Suprapubic skin (tissue), 4 donors: ENCODE results near the gene SCFD2. TPM values are rescaled to one million over a fixed set of nuclear protein-coding genes. Genes with fewer than 3 reads are reported as not detected.

ENCODE experiments used
- DNase-seq, 2 donors: peaks; one replicate each; pipeline ENCODE4 v3.0.0-alpha.2; 2019; ENCODE audit warnings: low spot score in 2 of 2
- H3K27ac ChIP-seq: fragments of 200-600 bp; sonication (generic); one replicate; pipeline ENCODE4 v1.5.1; 2019
- H3K27me3 ChIP-seq: fragments of 200-600 bp; sonication (generic); one replicate; pipeline ENCODE4 v1.5.1; 2019
- H3K36me3 ChIP-seq: fragments of 200-600 bp; sonication (generic); one replicate; pipeline ENCODE4 v1.5.1; 2019
- H3K4me1 ChIP-seq: fragments of 200-600 bp; sonication (generic); one replicate; pipeline ENCODE4 v1.5.1; 2019
- H3K4me3 ChIP-seq: fragments of 200-600 bp; sonication (generic); one replicate; pipeline ENCODE4 v1.5.1; 2019; ENCODE audit warnings: mild to moderate bottlenecking
- H3K9me3 ChIP-seq: fragments of 200-600 bp; sonication (generic); one replicate; pipeline ENCODE4 v1.5.1; 2019
- EP300 ChIP-seq: sonication (generic); formaldehyde crosslinking; IDR thresholded peaks from one replicate; pipeline ENCODE4 v1.6.1; 2017; ENCODE audit warnings: antibody characterized with exemption
- POLR2A ChIP-seq, 2 donors: fragments of 450-650 bp; IDR thresholded peaks; one replicate each; pipeline ENCODE4 v1.6.1; 2017; ENCODE audit warnings: antibody characterized with exemption in 2 of 2, mild to moderate bottlenecking in 2 of 2, moderate library complexity in 2 of 2
- POLR2AphosphoS5 ChIP-seq, 3 donors: sonication (generic); formaldehyde crosslinking; IDR thresholded peaks; one replicate each; pipeline ENCODE4 v1.6.1; 2017; ENCODE audit warnings: antibody characterized with exemption in 3 of 3
- WGBS: methylation state at CpG from one replicate; pipeline ENCODE4 v1.1.5; 2018; 5-methylcytosine and 5-hydroxymethylcytosine counted together
- total RNA-seq, 4 donors: library from RNA; depleted of rRNA; stranded (reverse); fragments of >200 nt; gene quantifications; one replicate each; pipeline ENCODE4 v1.1.0, GENCODE V29; 2016
- TF ChIP-seq, protein P1 (sequence below), 2 donors: fragments of 200-600 bp in 1 of 2; fragments of 450-650 bp in 1 of 2; sonication (generic) in 1 of 2; IDR thresholded peaks; one replicate each; pipeline ENCODE4 v1.5.1; 2016 to 2019; ENCODE audit warnings: antibody characterized with exemption in 2 of 2, mild to moderate bottlenecking in 1 of 2, moderate library complexity in 1 of 2

Gene SCFD2
- total RNA-seq, 4 donors from 2014 or later: 25.5 to 39.5 (median 31.9) TPM

DNA sequence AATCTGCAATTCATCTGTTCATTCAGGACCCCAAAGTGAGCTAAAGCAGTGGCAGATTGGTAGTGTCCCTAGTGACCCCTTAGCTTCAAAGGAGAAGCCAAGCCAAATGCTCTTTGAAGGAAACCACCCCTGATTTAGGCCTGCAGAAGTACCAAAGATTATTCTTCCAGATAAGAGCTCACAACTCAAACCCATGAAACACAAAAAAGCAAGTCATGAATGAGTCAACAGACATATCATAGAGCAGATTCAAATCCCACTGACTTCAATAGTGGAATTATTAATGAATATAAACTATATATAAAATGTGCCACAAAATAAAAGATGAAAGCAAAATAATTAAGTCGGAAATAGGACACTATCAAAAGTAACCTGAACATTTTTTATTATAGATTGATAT lies 197.6 kb downstream of the SCFD2 start:
- no peaks in the 10 kb centered on the region for H3K36me3 ChIP-seq
- TF ChIP-seq, protein P1, sequence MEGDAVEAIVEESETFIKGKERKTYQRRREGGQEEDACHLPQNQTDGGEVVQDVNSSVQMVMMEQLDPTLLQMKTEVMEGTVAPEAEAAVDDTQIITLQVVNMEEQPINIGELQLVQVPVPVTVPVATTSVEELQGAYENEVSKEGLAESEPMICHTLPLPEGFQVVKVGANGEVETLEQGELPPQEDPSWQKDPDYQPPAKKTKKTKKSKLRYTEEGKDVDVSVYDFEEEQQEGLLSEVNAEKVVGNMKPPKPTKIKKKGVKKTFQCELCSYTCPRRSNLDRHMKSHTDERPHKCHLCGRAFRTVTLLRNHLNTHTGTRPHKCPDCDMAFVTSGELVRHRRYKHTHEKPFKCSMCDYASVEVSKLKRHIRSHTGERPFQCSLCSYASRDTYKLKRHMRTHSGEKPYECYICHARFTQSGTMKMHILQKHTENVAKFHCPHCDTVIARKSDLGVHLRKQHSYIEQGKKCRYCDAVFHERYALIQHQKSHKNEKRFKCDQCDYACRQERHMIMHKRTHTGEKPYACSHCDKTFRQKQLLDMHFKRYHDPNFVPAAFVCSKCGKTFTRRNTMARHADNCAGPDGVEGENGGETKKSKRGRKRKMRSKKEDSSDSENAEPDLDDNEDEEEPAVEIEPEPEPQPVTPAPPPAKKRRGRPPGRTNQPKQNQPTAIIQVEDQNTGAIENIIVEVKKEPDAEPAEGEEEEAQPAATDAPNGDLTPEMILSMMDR (IDR thresholded peaks at IDR 0.05): no peak
- TF ChIP-seq EP300 (no peak), POLR2AphosphoS5 (IDR thresholded peaks at IDR 0.05) (no peak), POLR2A (IDR thresholded peaks at IDR 0.05) (no peak)
- H3K9me3 ChIP-seq: no peaks in the 10 kb centered on the region
- H3K4me1 ChIP-seq: no peaks in the 10 kb centered on the region
- H3K27ac ChIP-seq: no peak overlapping the region
- H3K27me3 ChIP-seq: no peaks in the 10 kb centered on the region
- DNase-seq: no peak
- no peak overlapping the region for H3K4me3 ChIP-seq
- 96% methylated on average over 1 of the region's 1 CpG for WGBS

- no peaks in the 10 kb centered on the region for H3K9me3 ChIP-seq
- no peak overlapping the region for H3K4me3 ChIP-seq
- no peak for DNase-seq
- H3K36me3 ChIP-seq: no peaks in the 10 kb centered on the region
- H3K4me1 ChIP-seq: peaks cover 3% of the 10 kb centered on the region
- H3K27ac ChIP-seq: no peak overlapping the region
- TF ChIP-seq EP300 (no peak), POLR2A (IDR thresholded peaks at IDR 0.05) (no peak), POLR2AphosphoS5 (IDR thresholded peaks at IDR 0.05) (no peak)
- TF ChIP-seq, protein P1 (IDR thresholded peaks at IDR 0.05): no peak
- H3K27me3 ChIP-seq: no peaks in the 10 kb centered on the region
- 46% methylated on average over 2 of the region's 2 CpGs for WGBS
Measured at GRCh38 chr4:53162969-53163368, 202.9 kb downstream of the SCFD2 start.

- H3K4me3 ChIP-seq: no peak overlapping the region
- no peaks in the 10 kb centered on the region for H3K9me3 ChIP-seq
- no peak overlapping the region for H3K27ac ChIP-seq
- WGBS: 58% methylated on average over 1 of the region's 1 CpG
- TF ChIP-seq POLR2A (IDR thresholded peaks at IDR 0.05) (no peak), POLR2AphosphoS5 (IDR thresholded peaks at IDR 0.05) (no peak), EP300 (no peak)
- TF ChIP-seq, protein P1 (IDR thresholded peaks at IDR 0.05): no peak
- H3K36me3 ChIP-seq: no peaks in the 10 kb centered on the region
- no peaks in the 10 kb centered on the region for H3K27me3 ChIP-seq
- peaks cover 3% of the 10 kb centered on the region for H3K4me1 ChIP-seq
- no peak for DNase-seq
Measured at GRCh38 chr4:53161787-53162433, 204.0 kb downstream of the SCFD2 start.

DNA sequence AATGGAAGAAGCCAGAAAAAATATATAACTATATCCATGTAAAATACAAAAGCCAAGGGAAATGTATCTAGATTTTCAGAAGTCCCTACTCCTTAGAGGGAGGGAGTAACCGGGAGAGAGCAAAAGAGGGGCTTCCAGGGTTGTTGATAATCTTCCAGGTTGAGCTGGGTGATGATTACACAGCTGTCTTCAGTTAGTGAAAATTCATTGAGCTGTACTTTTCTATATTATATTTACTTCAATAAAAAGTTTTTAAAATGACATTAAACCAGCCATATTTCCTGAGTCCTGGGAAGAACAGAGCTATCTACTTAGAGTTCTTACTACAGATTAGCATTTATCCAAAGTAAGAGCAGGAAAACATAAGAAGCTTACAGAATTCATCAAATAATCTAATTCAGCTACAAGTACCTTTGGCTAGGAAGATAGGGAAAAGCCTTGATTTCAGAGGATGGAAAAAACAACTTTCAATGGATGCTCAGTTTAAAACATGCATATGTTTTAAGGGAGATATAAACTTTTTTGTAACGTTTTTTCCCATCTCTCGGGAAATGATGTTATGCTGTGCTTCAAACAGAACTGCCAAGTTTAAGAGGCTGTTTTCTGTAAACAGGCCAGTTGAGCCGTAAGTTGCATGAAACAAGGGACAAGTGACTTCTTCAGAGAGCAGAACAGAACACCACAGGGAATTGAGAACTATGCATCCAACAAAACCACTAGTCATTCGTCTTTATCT lies 204.6 kb downstream of the SCFD2 start:
- Histone ChIP-seq H3K27ac (no peak overlapping the region), H3K27me3 (no peaks in the 10 kb centered on the region), H3K36me3 (no peaks in the 10 kb centered on the region), H3K4me1 (peaks cover 3% of the 10 kb centered on the region), H3K4me3 (no peak overlapping the region), H3K9me3 (no peaks in the 10 kb centered on the region)
- DNase-seq: no peak
- 60% methylated on average over 5 of the region's 5 CpGs for WGBS
- no peak for TF ChIP-seq POLR2A (IDR thresholded peaks at IDR 0.05)
- TF ChIP-seq EP300: no peak
- TF ChIP-seq POLR2AphosphoS5 (IDR thresholded peaks at IDR 0.05): no peak
- TF ChIP-seq, protein P1 (IDR thresholded peaks at IDR 0.05): no peak

DNA sequence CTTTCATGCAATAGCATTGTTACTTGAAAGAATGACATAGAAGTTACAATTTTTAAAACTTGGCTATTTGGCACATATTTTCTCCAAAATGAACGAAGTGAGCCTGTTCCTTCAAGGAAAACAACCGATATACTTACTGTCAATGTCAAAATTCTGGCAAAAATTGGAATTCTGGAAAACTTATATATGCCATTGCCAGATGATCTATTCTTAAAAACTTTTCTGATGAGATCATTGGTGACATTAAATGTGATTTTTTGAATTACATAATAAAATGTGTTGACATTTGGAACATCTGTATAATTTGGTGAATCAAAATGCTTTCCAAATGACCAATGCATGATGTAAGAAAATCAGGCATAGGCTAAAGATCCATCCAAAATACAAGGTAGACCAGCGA lies 209.0 kb downstream of the SCFD2 start:
- TF ChIP-seq EP300 (no peak), POLR2A (IDR thresholded peaks at IDR 0.05) (no peak), POLR2AphosphoS5 (IDR thresholded peaks at IDR 0.05) (no peak)
- TF ChIP-seq, protein P1 (IDR thresholded peaks at IDR 0.05): no peak
- WGBS: 71% methylated on average over 3 of the region's 3 CpGs
- Histone ChIP-seq H3K27ac (no peak overlapping the region), H3K4me1 (peaks cover 3% of the 10 kb centered on the region), H3K4me3 (no peak overlapping the region), H3K36me3 (no peaks in the 10 kb centered on the region), H3K9me3 (no peaks in the 10 kb centered on the region), H3K27me3 (no peaks in the 10 kb centered on the region)
- DNase-seq: no peak
